K562 (cell line): ENCODE data around the gene DIRAS1. TPM values are rescaled to one million over a fixed set of nuclear protein-coding genes. Genes with fewer than 3 reads are reported as not detected.

Experiments
- ARHGAP35 ChIP-seq: fragments of 450-650 bp; IDR thresholded peaks from 2 replicates; pipeline ENCODE4 v1.6.1; 2018; ENCODE audit not compliant: partially characterized antibody
- CC2D1A ChIP-seq: fragments of 450-650 bp; IDR thresholded peaks from 2 replicates; pipeline ENCODE4 v1.6.1; 2017; ENCODE audit warnings: mild to moderate bottlenecking
- ESRRA ChIP-seq: fragments of 450-650 bp; IDR thresholded peaks from 2 replicates; pipeline ENCODE4 v1.6.1; 2014; ENCODE audit warnings: low read depth, mild to moderate bottlenecking, moderate library complexity, borderline replicate concordance
- ETS2 ChIP-seq: IDR thresholded peaks from 2 replicates; pipeline ENCODE4 v1.6.1; 2016; ENCODE audit warnings: borderline replicate concordance, missing genetic modification characterization, mild to moderate bottlenecking, moderate library complexity, missing compliant biosample characterization; ENCODE audit not compliant: poor library complexity, severe bottlenecking
- EWSR1 ChIP-seq: fragments of 450-650 bp; IDR thresholded peaks from 2 replicates; pipeline ENCODE4 v1.6.1; 2018; ENCODE audit warnings: borderline replicate concordance, mild to moderate bottlenecking, low read depth, moderate library complexity; ENCODE audit not compliant: partially characterized antibody
- ILK ChIP-seq: fragments of 450-650 bp; IDR thresholded peaks from 2 replicates; pipeline ENCODE4 v1.6.1; 2016; ENCODE audit warnings: missing genetic modification characterization, low read depth, mild to moderate bottlenecking, missing compliant biosample characterization, moderate library complexity, borderline replicate concordance
- IRF2 ChIP-seq: sonication (generic); formaldehyde crosslinking; IDR thresholded peaks from 2 replicates; pipeline ENCODE4 v1.8.1; 2022; ENCODE audit warnings: mild to moderate bottlenecking, missing genetic modification reagents
- MTF1 ChIP-seq: fragments of 250-450 bp; sonication (Bioruptor Pico); IDR thresholded peaks from 2 replicates; pipeline ENCODE4 v1.9.0; 2021; ENCODE audit warnings: moderate library complexity, mild to moderate bottlenecking, inconsistent platforms, borderline replicate concordance
- PYGO2 ChIP-seq: fragments of 450-650 bp; IDR thresholded peaks from 2 replicates; pipeline ENCODE4 v1.6.1; 2016; ENCODE audit warnings: mild to moderate bottlenecking, missing genetic modification characterization, moderate library complexity, missing compliant biosample characterization
- RUNX1 ChIP-seq: sonication (generic); IDR thresholded peaks from 2 replicates; pipeline ENCODE4 v1.6.1; 2016; ENCODE audit warnings: antibody characterized with exemption, low read depth
- SIN3A ChIP-seq, 2 experiments: fragments of 150-350 bp in 1 of 2; IDR thresholded peaks; 2 replicates each; pipeline ENCODE4 v1.6.1; 2011 to 2016; ENCODE audit warnings: borderline replicate concordance in 2 of 2, low read depth in 2 of 2, low read length in 2 of 2, mild to moderate bottlenecking in 2 of 2, moderate library complexity in 2 of 2; ENCODE audit not compliant: control insufficient read depth in 1 of 2
- TEAD4 ChIP-seq, 2 experiments: sonication (generic) in 1 of 2; formaldehyde crosslinking in 1 of 2; IDR thresholded peaks; 2 replicates each; pipeline versions ENCODE4 v1.6.1 to v1.8.0; 2012 to 2022; ENCODE audit warnings: borderline replicate concordance in 1 of 2, inconsistent platforms in 1 of 2, low read length in 1 of 2, mild to moderate bottlenecking in 1 of 2, missing genetic modification reagents in 1 of 2
- ZFP1 ChIP-seq: fragments of 450-650 bp; formaldehyde crosslinking; IDR thresholded peaks from 2 replicates; pipeline ENCODE4 v1.4.0; 2020; ENCODE audit warnings: mild to moderate bottlenecking, mixed read lengths
- ZNF3 ChIP-seq: fragments of 250-450 bp; sonication (Bioruptor Pico); IDR thresholded peaks from 2 replicates; pipeline ENCODE4 v1.5.0; 2021; ENCODE audit warnings: mild to moderate bottlenecking, moderate library complexity
- polyA plus RNA-seq, 8 experiments: library from polyadenylated mRNA; depleted of rRNA in 4 of 8; stranded (reverse) in 5 of 8; unstranded in 3 of 8; fragments of >200 nt; fragmentation: Nextera tagmentation in 2 of 8; fragmentation: Illumina TruSeq in 1 of 8; extraction: Ambion mirVana in 2 of 8; extraction: Trizol in 1 of 8; gene quantifications; 2 replicates each; pipeline versions ENCODE4 v1.2.1 to v1.2.3, GENCODE V29; 2011 to 2014; ENCODE audit warnings: inconsistent platforms in 1 of 8, missing spikeins in 1 of 8
- total RNA-seq, 7 experiments: library from RNA; depleted of rRNA in 6 of 7; stranded (reverse); fragments of >200 nt in 6 of 7; fragmentation: Illumina TruSeq in 2 of 7; extraction: Trizol in 2 of 7; gene quantifications; 2 replicates each; pipeline versions ENCODE4 v1.2.1 to v1.2.3, GENCODE V29; 2011 to 2021; ENCODE audit warnings: low replicate concordance in 1 of 7
- TF ChIP-seq, protein P1 (sequence below): fragments of 150-350 bp; conservative IDR thresholded peaks from 2 replicates; pipeline ENCODE4 v1.6.1; 2014; ENCODE audit warnings: low read length
- TF ChIP-seq, protein P2 (sequence below): fragments of 450-650 bp; conservative IDR thresholded peaks from 2 replicates; pipeline ENCODE4 v1.6.1; 2016; ENCODE audit warnings: missing genetic modification characterization, low read depth, mild to moderate bottlenecking, missing compliant biosample characterization, moderate library complexity

Gene DIRAS1
- total and polyA plus RNA-seq, 9 of the 15 experiments (the other 6 are each of a cell fraction or from before 2014, with no cell fraction given): 0.11 to 12.0 (median 2.9) TPM

- TF ChIP-seq ILK (tag) (no peak), MTF1 (no peak), EWSR1 (no peak), PYGO2 (tag) (no peak), TEAD4 (IDR thresholded peaks at IDR 0.05; ENCODE audit: low read length) (no peak), TEAD4 (CRISPR knock-in tag; IDR thresholded peaks at IDR 0.05; ENCODE audit: borderline replicate concordance) (no peak), ETS2 (tag) (no peak), ZFP1 (CRISPR knock-in tag) (no peak), ZNF3 (no peak), SIN3A (IDR thresholded peaks at IDR 0.05; ENCODE audit: borderline replicate concordance in 2 of 2, control insufficient read depth in 1 of 2, low read depth in 2 of 2, low read length in 2 of 2) (no peak), ESRRA (no peak), ARHGAP35 (no peak), RUNX1 (no peak), CC2D1A (no peak), IRF2 (CRISPR knock-in tag) (no peak)
- TF ChIP-seq, protein P1, sequence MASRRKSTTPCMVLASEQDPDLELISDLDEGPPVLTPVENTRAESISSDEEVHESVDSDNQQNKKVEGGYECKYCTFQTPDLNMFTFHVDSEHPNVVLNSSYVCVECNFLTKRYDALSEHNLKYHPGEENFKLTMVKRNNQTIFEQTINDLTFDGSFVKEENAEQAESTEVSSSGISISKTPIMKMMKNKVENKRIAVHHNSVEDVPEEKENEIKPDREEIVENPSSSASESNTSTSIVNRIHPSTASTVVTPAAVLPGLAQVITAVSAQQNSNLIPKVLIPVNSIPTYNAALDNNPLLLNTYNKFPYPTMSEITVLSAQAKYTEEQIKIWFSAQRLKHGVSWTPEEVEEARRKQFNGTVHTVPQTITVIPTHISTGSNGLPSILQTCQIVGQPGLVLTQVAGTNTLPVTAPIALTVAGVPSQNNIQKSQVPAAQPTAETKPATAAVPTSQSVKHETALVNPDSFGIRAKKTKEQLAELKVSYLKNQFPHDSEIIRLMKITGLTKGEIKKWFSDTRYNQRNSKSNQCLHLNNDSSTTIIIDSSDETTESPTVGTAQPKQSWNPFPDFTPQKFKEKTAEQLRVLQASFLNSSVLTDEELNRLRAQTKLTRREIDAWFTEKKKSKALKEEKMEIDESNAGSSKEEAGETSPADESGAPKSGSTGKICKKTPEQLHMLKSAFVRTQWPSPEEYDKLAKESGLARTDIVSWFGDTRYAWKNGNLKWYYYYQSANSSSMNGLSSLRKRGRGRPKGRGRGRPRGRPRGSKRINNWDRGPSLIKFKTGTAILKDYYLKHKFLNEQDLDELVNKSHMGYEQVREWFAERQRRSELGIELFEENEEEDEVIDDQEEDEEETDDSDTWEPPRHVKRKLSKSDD: no peak
- TF ChIP-seq, protein P2, sequence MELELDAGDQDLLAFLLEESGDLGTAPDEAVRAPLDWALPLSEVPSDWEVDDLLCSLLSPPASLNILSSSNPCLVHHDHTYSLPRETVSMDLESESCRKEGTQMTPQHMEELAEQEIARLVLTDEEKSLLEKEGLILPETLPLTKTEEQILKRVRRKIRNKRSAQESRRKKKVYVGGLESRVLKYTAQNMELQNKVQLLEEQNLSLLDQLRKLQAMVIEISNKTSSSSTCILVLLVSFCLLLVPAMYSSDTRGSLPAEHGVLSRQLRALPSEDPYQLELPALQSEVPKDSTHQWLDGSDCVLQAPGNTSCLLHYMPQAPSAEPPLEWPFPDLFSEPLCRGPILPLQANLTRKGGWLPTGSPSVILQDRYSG (tag): no peak
These were observed 42.5 kb upstream of the DIRAS1 start (continued) for GRCh38 chr19:2763687-2764086.
